CD4-positive, alpha-beta T cell treated with Interleukin-6 at 100 ng/mL for 8 hours (primary cell): ENCODE data around the gene RNF227.
A peak's percentile ranks its signal among the peaks of the same experiment; 100 is the strongest.
"Not testable (repeated sequence)": the region's sequence is repeated elsewhere in the genome, so short reads cannot be mapped to it uniquely, and the experiment has no call there.

ENCODE experiments used
- DNase-seq: peaks from one replicate; pipeline ENCODE4 v3.0.0-alpha.2; 2020; ENCODE audit warnings: mixed read lengths, low spot score

Gene RNF227

DNA sequence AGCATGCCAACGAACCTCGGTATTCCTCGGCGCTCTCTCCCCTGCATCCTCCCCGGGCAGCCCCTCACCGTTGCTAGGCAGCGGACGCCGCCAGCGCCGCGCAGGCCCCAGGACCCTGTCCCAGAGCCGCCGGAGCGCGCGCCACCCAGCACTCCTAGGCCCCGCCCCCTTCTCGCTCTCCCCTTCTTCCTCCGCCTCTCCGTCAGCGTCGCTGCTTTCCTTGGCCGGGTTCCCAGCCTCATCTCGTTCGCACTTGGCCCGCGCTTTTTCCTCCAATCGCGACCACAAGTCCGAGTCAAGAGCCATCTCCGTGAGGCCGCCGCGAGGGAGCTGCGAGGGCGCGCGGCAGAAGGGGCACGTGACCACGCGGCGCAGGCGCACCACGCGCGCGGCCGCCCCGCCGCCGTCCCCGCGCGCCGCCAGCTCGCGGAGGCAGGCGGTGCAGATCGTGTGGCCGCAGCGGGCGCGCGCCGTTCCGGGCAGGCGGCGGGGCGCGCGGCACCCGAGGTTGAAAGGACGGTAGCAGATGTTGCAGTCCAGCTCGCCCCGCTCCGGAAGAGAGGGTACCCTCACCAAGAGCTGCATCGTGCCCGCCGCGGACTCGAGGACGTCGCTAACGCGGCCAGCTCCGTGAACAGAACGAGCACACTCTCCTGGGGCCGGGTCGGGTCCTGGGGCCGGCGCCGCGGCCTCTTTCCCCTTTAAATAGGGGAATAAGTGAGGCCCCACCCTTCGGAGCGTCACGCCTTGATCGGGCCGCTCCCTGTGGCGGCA, at the start of gene RNF227:
Gene RNF227, minus strand, starts transcription at position 679 of the 774 bp plus-strand sequence. Its CDS starts 94 bp downstream, at position 585.
- DNase-seq, result peak; percentile 79

DNA sequence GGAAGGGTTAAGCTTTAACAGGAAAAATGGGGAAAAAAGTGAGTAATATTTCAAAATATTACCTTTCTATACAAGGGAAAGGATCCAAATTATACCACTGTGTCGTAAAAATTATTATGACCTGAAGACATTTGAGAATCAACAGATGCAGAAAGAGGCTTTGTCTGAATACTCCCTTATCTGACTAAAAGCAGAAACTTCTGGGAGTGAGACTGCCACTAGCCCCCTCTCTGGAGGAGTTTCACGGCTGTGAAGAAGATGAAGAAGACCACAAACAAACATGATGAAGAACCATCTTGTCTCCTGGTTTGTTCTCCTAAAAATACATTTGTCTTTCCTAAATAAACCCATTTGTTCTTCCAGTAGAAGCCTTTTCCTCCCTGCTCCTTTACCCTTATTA, 45.3 kb upstream of the RNF227 start:
- no peak for DNase-seq

DNA sequence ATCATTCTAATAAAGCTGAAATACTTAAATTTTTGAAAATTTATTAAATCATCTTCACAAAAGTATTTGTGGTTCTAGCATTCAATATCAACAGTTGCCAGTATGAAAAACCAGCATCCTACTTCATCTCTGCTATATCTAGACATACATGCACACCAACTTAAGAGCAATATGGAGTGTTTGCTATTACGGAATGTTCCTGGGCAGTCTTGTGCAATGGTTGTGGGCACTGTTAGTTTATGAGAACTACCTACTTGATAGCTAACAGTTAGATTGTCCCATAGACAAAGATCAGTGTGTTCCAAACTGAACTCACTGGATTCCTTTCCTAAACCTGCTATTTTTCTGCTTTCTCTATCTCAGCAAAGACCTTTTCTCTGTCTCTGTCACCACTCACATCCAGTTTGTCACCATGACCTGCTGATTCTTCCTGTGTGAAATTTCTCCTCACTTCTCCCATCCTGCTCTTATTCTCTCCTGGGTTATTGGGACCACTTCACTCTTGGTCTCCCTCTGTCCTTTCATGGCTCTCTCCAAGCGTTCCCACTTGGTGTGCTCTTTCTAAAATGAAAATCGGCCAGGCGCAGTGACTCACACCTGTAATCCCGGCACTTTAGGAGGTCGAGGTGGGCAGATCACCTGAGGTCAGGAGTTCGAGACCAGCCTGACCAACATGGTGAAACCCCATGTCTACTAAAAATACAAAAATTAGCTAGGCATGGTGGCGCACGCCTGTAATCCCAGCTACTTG, 43.6 kb upstream of the RNF227 start:
- DNase-seq, result no peak

DNA sequence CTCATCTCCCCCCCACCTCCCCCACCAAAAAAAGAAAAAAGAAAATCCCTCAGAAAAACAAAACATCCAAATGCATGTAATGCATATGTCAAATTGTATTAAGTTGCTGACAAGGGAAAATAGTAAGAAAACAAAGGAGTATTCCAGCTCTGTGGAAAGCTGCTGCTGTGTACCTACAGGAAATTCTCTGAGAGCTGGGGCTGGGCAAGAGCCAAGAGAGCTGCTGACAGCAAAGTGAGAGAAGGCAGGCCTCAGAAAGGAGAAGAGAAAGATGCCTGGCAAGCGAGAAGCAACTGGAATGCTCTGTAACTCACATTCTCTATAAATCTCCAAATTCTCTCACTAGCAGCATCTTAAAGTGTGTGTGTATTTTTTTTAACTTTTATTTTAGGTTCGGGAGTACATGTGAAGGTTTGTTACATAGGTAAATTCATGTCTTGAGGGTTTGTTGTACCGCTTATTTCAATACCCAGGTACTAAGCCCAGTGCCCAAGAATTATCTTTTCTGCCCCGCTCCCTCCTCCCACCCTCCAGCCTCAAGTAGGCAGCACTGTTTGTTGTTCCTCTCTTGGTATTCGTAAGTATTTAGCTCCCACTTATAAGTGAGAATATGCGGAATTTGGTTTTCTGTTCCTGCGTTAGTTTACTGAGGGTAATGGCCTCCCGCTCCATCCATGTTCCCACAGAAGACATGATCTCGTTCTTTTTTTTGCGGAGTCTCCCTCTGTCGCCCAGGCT, 40.3 kb upstream of the RNF227 start:
- DNase-seq, result no peak

DNA sequence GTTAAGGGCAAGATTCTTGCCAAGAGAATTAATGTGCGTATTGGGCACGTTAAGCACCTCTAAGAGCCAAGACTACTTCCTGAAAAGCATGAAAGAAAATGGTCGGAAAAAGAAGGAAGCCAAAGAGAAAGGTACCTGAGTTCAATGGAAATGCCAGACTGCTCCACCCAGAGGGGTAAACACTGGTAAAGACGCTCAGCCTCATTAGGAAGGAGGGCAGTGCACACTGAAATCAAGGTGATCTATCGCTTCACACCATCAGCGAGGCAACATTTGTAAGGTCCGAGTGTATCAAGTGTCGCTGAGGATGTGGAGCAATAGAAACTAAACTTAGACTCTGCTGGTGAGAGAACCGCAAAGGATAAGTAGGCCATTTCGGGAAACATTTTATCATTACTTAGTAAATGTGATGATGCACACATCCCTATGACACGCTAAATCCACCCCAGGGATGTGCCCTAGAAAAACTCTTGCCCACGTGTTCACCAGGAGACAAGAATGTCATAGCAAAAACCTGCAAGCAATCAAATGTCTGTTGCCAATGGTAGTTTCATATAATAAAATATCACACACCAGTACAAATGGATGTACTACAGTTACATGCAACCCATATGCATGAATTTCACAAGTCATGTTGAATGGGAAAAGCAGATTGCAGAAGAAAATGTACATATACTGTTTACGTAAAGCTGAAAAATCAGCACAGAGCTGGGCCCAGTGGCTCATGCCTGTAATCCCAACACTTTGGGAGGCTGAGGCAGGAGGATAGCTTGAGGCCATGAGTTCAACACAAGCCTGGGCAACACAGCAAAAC, 39.5 kb upstream of the RNF227 start:
- DNase-seq, result no peak

DNA sequence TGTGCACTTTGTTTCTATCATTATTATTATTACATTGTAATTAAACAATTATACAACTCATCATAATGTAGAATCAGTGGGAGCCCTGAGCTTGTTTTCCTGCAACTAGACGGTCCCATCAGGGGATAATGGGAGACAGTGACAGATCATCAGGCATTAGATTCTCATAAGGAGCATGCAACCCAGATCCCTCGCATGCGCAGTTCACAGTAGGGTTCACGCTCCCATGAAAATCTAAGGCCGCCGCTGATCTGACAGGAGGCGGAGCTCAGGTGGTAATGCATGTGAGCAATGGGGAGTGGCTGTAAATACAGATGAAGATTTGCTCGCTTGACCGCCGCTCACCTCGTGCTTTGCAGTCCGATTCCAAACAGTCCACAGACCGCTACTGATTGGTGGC, 37.2 kb upstream of the RNF227 start:
- DNase-seq, result not testable (repeated sequence)

DNA sequence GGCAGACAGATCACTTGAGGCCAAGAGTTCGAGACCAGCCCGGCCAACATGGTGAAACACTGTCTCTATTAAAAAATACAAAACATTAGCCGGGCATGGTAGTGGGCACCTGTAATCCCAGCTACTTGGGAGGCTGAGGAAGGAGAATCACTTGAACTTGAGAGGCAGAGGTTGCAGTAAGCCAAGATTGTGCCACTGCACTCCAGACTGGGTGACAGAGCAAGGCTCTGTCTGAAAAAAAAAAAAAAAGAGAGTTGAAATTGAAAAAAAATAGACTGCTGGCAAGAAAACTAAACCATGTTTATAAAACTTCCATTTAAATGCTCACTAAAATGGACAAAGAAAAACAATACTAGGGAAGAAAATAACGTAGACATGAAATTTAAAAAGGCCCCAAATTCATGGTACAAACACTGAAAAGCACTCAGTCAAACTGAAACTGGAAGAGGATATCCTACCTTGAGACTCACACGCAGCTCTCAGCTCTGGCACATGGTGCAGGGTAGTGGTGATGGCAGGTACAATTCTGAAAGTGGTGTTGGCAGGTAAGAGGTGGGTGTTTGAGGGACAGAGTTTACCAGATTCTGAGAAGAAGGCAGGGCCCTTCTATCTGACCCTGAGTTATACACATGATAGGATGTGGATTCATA, 35.2 kb upstream of the RNF227 start:
- peak; percentile 7 for DNase-seq

DNA sequence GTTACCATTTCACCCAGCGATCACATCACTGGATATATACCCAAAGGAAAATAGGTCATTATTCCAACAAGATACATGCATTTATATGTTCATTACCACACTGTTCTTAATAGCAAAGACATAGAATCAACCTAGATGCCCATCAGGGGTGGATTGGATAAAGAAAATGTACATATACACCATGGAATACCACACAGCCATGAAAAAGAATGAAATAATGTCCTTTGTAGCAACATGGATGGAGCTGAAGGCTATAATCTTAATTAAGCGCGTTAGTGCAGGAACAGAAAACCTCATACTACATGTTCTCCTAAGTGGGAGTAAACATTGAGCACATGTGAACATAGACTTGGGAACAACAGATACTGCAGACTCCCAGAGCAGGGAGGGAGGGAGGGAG, 34.5 kb upstream of the RNF227 start:
- no peak for DNase-seq

DNA sequence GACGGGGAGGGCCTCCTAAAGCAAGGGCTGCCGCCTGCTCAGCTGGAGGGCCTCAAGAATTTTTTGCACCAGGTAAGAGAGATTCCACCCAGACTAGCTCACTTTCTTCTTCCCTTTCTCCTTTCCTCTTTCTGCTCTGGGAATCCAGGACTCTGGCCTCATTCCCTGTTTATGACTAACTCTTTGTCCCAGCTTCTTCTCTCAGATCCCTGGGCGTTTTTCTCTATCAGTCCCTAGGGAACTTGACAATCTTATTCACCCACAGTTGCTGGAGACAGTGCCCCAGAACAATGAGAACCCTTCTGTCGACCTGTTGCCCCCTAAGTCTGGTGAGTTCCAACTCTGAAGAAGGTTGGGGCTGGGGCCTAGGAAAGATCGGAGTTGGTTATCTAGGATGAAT, 31.6 kb upstream of the RNF227 start:
- DNase-seq, result no peak

DNA sequence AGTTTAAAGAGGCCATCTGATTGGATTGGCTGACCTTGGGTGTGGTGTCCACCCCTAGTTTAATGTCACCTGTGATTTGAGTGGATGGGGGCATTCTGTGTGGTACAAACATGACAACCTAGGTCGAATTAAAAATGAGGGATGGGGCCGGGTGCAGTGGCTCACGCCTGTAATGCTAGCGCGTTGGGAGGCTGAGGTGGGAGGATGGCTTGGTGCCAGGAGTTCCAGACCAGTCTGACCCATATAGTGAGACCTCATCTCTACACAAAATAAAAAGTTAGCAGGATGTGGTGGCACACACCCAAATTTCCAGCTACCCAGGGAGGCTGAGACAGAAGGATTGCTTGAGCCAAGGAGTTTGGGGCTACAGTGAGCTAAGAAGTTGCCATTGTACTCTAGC, 30.4 kb upstream of the RNF227 start:
- DNase-seq, result no peak

DNA sequence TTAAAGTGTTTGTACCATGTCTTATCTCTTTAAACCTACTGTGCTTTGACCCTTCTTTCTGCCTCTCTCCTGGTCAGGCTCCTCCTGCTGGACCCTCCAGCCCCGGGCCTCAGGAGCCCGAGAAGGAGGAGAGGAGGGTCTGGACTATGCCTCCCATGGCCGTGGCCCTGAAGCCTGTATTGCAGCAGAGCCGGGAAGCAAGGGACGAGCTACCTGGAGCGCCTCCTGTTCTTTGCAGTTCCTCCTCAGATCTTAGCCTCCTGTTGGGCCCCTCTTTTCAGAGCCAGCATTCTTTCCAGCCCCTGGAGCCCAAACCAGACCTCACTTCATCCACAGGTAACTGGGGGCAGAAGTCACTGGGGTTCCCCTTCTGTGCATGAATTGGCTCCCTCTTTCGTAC, 29.6 kb upstream of the RNF227 start:
- no peak for DNase-seq

DNA sequence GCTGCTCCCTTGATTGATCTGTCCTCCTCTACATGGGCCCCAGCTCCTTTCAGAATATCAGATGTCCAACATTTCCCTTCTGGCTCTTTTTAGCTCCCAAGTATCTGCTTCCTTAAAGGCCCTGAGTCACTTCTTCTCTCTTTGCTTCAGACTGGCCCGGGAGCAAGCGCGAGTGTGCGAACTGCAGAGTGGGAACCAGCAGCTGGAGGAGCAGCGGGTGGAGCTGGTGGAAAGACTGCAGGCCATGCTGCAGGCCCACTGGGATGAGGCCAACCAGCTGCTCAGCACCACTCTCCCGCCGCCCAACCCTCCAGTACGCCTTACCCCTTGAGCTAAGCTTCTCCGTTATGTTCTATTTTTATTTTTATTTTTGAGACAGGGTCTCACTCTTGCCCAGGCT, 28.2 kb upstream of the RNF227 start:
- no peak for DNase-seq

DNA sequence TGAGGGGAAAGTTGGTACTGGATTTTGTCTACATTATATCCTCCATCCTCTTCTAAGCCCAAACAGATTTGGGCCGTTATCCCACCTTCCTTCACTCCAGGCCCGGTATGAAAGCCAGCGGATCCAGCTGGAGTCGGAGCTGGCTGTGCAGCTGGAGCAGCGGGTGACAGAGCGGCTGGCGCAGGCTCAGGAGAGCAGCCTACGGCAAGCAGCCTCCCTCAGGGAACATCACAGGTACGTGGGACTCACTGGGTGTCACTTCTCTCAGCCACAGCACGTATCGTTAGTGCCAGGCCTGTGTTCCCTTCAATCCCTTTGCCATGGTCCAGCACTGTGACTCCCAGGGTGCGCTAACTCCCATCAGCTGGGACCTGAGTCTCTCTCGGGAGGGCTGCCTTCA, 27.2 kb upstream of the RNF227 start:
- DNase-seq, result no peak

DNA sequence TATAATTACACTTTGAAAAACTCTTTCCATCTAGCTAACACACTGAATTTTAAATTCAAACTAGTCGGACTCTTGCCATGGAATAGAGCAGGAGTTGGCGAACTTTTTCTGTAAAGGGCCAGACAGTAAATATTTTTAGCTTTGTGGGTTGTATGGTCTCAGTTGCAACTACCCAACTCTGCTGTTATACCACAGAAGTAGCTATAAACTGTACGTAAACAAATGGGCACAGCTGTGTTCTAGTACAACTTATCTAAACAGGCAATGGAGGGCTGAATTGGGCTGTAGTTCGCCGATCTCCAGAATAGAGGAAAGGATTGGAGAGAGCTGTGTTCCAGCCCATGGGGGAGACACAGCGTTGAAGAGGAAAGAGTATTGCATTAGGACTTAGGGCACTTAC, 24.7 kb upstream of the RNF227 start:
- no peak for DNase-seq

DNA sequence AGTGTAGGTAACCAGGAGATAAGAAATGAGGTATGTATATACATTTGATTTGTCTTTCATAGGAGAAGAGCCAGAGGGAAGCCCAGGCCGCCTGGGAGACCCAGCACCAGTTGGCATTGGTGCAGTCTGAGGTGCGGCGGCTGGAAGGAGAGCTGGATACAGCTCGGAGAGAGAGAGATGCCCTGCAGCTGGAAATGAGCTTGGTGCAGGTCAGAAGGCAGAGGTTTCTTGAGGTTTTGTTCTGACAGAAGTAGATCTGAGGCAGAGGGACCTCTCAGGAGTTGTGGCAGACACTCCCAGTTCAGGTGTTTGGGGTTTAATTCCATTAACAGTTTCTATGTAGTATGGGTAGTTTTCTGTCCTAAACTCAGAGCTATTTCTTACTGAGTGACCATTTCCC, 23.9 kb upstream of the RNF227 start:
- DNase-seq, result no peak

DNA sequence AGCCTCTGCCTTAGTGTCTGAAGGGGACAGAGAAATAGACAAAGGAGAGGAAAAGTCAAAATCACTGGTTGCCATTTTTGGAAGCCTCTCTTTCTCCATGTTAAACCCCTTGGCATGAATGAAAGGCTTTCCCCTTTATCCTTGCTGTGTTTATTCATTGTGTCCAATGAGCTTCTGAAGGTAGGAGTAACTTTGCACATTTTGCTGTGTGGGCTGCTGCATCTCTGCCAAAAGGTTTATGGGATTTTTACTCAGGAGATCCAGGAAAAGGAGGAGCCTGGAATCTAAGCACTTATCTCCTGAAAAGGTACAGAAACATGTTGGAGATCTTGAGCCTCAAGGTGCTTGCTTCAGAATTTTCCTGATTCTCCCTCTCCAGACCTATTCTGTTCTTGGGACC, 19.8 kb upstream of the RNF227 start:
- no peak for DNase-seq

DNA sequence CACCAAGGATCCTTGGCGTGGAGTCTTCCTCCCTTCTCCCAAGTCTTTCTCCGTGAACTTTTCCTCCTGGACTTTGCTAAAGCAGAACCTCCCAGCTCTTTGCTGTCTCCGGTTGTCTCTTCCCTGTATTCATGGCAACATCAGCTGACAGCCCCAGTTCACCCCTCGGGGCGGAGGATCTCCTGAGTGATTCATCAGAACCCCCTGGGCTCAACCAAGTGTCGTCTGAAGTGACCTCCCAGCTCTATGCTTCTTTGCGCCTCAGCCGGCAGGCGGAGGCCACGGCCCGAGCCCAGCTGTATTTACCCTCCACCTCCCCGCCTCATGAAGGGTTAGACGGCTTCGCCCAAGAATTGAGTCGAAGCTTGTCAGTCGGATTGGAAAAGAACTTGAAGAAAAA, 16.9 kb upstream of the RNF227 start:
- no peak for DNase-seq

DNA sequence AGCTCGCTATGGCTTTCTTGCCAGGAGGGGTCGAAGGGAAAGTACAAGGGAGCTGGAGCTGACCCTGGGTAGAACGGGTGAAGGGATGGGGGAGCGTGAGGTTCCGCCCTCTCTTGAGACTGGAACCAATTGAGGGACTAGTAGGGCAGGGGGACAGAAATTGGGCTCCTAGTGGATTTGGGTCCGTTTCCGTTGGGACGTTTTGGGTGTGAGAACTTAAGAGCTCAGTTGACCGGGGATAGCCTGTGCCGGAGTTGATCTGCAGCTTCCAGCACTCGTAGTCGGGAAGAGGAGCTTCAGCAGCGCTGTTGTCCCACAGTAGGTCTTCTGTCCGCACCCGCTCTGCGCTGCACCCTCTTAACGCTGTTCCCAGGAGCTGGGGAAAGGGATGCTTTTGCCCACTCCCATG, 16.4 kb upstream of the RNF227 start:
- DNase-seq, result no peak

DNA sequence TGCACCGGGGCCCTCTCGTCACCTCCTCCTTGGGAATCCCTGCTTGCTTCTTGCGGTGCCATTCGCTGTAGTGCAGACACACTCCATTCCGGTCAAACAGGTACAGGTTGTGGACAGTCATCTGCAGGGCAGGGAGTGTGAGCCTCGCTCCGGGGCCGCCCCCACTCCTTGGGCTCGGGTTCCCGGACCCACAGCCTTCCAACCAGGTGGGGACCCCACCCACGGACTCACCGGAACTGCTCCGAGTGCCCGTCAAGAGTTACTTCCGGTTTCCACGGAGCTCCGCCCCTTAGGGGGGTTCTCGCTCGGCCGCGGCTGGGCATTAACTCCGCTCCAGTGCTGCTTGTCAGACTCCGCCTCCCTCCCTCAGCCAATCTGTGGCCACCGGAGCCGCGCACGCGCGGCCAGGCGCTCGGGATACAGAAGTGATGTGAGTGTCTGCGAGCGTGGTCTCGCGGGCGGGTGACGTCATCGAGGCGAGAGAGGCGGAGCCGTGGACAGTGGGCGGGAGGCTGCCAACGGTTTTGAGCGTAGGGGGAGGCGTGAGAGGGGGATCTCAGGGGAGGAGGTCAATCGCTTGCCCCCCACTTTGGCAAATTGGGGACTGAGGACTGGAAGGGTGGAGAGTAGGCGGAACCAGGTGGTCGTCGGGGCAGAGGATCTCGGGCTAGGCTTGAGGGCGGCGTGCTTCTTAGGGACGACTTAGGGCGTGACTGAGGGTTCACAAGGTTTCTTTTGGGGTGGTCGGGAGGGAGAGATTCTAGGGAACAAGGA, 15.8 kb upstream of the RNF227 start, which contains the start of the genes CNTROB and TRAPPC1:
Gene CNTROB, plus strand, starts transcription at position 498 of the 774 bp plus-strand sequence. CDS start 874 bp downstream, outside the sequence.
Gene TRAPPC1, minus strand, starts transcription at position 238 of the 774 bp plus-strand sequence. Its CDS starts 117 bp downstream, at position 121.
- peak; percentile 100 for DNase-seq
